ENCODE measurements around the gene BHLHA15.
A peak's percentile ranks its signal among the peaks of the same experiment; 100 is the strongest.

Gene BHLHA15

DNA sequence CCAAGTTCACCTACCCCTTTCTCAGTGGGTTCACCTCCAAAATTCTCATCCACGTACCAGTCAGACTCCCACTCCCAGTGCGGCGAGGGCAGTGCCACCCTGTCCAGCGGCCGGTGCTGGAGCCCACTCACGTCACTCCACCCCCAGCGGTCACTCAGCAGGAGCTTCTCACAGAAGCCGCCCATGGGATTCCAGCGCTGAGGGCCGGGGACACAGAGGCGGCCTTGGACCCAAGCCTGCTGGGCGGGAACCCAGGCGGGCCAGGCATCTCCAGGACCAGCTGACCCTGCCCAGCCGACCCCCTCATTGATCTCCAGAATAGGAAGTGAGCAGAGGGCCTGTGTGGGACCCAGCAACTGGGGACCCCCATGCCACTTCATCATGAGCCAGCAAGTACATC, 33.6 kb downstream of the BHLHA15 start:
- DNase-seq (ENCODE audit: low spot score) = no peak

DNA sequence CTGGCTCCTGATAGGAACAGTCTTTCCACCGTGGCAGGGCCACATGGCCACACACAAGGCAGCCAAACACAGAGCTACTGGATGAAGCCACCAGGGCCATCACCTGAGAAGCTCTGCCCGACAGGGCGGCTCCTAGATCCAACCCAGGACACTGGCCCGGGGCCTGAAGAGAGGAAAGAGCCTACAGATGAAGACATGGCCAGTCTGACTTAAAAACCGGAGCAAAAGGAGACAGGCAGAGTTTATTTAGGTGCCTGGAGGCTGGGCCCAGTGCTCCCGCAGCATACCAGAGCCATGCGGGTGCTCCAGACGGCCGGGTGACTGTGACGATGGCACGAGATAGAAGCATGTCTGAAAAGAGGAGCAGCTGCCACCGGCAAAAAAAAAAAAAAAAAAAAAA, 36.9 kb downstream of the BHLHA15 start:
- DNase-seq (ENCODE audit: low spot score) = no peak

DNA sequence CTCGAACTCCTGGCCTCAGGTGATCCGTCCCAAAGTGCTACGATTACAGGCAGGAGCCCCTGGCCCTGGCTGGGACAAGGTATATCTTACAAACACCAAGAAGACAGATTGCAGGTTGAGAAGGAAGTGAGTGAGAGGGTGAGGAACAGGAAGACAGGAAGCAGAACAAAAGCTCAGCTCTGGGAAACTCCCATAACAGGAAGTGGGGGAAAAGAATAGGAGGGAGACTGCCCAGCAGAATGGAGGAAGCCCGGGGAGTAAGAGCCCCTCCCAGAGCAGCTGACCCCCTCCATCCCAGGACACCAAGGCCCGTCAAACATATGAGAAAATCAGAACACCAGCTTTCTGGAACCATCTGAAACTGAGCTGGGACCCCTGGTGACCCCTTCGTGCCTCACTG, 37.9 kb downstream of the BHLHA15 start:
- DNase-seq (ENCODE audit: low spot score) = no peak

DNA sequence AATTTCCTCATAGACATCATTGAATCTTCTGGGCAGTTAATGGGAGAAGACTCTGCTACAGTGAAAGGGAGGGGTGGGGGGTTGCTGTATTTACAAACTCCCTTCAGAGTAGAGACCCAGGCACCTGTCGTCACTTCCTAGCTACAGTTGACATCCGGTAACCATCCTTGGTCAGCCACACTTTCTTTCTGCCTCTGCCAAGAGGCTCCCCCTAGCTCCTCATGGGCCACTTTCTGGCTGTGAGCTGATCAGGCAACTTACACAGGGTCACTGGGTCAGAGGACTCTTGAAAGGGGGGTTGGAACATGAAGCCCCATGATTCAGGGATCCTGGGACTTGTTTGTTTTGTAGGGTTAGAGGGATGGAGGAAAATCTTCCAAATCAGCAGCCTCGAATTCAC, 39.5 kb downstream of the BHLHA15 start:
- DNase-seq (ENCODE audit: low spot score) = peak; percentile 52

DNA sequence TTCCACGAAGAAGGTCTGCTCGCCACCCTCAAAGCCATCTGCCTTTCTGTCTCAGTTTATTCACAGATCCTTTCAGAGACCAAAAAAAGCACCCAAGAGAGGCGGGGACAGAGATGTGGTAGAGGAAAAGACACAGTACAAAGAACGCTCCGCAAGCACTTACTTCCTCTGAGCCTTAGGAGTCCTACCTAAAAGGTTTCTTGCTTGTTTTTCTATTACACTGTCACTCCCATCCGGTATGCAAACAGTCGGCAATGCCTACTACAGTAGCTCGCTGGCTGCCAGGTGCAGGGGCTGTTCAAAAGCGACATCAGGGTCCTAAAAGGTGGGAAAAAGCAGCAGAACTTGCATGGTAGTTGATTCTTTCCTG, 40.0 kb downstream of the BHLHA15 start:
- no peak for DNase-seq (ENCODE audit: low spot score)

DNA sequence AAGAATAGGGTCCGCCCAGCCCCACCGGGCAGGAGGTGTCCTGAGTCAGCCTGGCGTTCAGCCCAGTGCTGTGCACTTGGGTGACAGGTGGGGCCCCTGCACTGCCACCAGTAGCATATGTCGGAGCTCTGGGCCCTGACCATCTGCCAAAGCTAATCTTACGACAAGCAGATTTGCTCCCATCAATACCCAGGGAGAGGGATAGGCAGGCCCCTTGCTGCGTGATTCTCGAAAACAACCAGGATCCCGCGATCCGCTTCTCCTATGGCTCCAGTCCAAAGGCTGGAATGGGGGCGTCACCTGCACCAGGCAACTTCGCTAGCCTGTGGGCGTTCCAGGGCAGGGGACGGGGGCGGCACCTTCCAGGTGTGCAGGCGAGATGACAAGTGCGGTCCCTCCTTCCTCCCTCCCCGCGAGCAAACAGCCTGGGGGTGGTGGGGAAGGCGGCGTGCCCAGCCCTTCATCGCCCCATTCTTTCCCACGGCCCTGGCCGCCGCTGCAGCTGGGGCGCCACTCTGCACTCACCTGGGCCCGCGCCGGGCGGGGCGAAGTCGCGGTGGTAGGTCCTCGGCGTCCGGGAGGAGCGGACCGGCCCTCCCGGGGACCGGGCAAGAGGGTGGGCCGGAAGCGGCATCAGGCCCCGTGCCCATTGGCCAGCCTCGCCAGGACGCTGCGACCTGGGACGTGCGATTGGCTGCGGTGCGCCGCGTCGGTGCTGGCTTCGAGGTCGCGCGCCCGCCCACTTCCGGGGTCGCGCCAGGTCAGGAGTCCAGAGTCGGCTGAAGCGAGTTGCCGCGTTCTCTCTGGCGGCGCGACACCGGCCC, 40.6 kb downstream of the BHLHA15 start, which contains the start of gene TECPR1:
TECPR1 (minus strand) TSS at position 632 of the 824 bp plus-strand sequence. CDS start 6,086 bp downstream, outside the sequence.
- peak; percentile 98 for DNase-seq (ENCODE audit: low spot score)

DNA sequence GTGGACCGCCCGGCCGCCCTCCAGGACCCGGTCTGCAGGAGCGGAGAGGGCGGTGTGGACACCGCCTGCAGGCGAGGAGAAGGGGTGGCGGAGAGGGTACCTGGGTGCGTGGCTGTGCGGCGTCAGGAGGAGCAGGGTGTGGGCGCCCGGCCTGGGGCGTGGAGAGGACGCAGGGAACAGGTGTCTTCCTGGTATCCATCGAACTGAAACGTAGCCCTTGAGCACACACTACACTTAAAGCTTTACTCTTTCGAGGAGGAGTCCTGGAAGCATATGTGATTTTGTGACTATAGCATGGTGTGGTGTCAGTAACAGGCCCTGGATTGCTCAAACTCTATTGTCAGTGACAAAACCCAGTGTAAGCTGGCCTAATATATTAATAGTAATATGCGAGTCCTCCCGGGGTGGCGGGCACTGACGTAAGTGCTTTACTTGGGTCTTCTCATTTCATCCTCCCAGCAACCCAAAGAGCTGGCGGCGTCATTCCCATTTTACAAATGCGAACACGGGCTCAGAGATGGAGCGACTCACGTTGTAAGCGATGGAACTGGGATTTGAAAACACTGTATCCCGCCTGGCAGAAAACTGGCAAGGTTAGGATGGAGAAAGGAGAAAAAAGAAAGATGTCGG, 41.3 kb downstream of the BHLHA15 start:
- DNase-seq (ENCODE audit: low spot score) = no peak

DNA sequence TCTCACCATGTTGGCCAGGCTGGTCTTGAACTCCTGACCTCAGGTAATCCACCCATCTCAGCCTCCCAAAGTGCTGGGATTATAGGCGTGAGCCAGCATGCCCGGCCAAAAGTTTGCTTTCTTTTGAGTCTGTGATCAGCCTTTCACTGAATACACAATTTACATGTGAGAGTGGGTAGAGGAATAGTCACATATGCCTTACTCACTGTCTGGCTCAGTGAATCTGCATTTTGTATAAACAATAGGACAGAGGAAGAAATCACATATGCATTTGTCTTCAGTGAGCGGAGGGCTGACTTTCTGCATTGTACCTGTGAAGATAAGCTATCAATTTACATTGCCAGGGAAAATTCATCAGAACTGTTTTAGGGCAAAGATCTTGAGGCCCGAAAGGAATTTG, 43.3 kb downstream of the BHLHA15 start:
- DNase-seq (ENCODE audit: low spot score) = no peak

DNA sequence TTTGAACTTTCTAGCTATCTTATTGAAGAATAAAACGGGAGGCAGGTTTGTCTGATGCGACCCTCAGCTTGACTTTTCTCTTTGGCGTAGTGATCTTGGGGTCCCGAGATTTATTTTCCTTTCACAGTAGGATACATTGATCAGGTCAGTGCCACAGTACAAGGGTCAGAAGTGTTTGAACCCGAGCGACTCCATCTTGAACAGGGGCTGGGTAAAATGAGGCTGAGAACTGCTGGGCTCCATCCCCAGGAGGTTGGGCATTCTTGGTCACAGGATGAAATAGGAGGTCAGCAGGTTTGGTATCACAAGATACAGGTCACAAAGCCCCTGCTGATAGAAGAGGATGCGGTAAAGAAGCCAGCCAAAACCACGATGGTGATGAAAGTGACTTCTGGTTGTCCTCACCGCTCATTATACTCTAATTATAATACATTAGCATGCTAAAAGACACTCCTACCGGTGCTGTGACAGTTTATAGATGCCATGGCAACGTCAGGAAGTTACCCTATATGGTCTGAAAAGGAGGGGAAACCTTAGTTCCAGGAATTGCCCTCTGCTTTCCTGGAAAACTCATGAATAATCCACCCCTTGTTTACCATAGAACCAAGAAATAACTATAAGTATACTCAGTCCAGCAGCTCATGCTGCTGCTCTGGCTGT, 43.8 kb downstream of the BHLHA15 start:
- no peak for DNase-seq (ENCODE audit: low spot score)

DNA sequence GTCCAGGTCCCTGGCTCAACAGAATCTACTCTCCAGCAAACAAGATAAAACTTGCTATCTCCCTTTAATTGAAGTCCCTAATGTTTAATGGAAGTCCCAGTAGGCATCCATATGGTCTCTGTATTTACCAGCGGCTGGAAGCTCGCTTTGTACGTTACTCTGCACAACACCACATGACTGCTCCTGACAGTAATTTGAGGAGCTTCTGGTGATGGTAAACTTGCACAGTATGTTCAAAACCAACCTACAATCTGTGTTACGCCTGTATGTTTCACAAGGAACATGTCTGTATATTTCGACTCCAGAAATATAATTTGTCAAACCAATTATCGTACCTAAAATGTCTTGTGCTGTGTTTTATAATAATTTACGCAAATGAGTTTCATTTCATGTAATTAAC, 45.2 kb downstream of the BHLHA15 start:
- DNase-seq (ENCODE audit: low spot score) = no peak

DNA sequence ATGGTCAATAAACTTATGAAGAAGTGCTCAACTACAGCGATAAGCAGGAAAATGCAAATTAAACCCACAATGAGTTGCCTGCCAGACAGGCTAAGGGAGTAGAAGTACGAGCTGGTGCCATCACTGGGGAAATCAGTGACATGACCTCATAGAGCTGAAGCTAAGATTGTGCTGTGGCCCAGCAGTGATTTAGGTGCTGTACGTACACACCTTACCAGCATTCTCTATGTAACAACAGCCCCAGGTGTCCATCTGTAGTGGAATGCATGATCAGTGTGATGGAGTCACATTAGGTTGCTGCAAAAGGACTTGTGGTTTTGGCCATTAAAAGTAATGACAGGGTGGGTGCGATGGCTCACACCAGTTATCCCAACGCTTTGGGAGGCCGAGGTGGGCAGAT, 46.5 kb downstream of the BHLHA15 start:
- no peak for DNase-seq (ENCODE audit: low spot score)

Measured in SW480 (cell line).